GM18505 (cell line): Measurements from ENCODE around the gene NINJ2.
"Not testable (repeated sequence)": the region's sequence is repeated elsewhere in the genome, so short reads cannot be mapped to it uniquely, and the experiment has no call there.

Source experiments
- ATAC-seq: cut with Tn5 transposase; IDR thresholded peaks from one replicate; pipeline ENCODE4 v1.9.1; 2021; ENCODE audit not compliant: unreplicated experiment
- POLR2A ChIP-seq: IDR thresholded peaks from 4 replicates; pipeline ENCODE4 v1.6.1; 2011; ENCODE audit warnings: borderline replicate concordance; ENCODE audit not compliant: insufficient read depth, insufficient read length; ENCODE audit errors: extremely low read depth

The NINJ2 gene

DNA sequence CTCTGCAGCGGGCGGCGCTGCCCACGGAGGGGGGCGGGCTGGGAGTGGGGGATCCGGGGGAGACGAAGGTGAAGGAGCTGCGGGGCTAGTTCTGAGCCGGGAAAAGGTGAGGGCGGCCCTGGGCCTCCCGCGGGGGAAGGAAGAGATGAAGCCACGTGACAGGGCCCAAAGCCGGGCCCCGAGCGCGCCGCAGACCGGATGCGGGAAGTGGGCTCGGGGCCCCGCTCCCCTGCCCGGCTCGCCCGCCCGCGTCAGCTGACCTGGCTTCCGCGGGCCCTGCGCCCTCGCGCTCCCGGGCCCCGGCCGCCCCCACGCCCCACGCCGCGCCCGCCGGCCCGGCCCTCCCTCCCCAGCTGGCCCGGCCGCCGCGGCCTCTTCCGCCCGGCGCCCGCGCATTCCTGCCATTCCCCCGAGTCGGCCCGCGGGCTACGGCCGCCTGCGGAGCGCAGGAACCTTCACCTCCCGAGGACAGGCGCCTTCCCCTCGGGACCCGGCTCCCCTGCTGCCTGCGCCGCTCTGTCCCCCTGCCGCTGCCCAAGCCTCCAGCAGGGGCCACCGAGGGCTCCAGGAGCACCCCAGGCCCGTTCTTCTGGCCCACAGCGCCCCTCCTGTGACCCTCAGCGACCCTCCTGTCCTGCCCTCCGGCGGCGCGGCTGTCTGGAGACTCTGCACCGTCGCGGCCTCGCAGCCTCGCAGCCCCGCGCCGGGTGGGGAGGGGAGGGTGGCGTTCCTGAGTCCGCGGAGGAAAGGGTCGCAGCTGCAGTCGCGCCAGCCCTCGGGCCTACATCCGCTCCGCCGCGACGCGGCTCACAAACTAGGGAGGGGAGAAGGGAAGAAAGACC, 20.4 kb downstream of the NINJ2 start:
- ATAC-seq = peak; percentile 71
- TF ChIP-seq POLR2A = peak; percentile 72

DNA sequence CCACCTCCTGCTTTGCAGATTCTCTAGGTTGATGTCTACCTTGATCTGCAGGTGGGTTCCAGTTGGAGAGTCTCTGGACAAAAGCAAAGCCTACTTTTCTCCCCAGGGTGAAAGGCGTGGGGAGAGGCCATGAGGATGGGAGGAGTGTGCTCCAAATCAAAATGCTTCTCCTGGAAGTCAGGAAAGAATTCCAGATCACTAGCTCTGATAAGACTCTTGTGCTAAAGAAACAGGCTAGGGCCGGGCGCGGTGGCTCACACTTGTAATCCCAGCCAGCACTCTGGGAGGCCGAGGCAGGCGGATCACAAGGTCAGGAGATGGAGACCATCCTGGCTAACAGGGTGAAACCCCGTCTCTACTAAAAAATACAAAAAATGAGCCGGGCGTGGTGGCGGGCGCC, 21.9 kb downstream of the NINJ2 start:
- not testable (repeated sequence) for ATAC-seq

DNA sequence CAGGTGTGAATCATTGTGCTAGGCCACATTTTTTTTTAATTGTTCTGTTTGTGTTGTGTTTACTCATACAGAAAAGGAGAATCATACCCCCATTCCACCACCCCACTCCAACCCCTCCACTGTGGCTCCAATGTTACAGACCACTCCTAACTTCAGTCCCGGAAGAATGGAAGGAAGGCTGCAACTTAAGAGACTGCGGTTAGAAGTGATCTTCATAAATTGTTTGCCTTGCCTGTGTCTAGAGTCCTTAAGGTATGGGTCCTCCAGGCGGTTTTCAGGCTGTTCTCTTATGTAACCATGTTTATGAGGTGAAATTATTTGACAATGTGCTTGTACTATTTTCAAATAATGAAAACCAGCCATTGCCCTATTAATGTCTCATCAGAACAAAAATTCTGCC, 22.5 kb downstream of the NINJ2 start:
- ATAC-seq = no peak
- no peak for TF ChIP-seq POLR2A

DNA sequence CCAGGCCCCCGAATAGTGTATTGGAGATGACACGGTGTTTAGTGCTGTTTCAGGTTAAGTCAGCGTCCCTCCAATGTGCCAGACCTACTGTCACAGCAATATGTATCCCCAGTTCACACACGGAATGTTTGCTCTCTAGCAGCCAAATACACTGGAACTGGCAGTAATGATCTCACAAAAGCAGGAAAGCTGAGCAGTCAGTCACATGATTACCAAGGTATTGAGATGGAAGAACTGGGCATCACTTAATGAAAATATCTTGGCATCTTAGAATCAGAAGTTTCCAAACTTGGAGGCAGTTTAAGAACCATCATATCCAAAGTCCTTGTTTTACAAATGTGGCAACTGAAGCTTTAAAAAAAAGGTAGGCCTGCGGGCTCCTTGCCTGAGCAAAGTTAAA, 23.3 kb downstream of the NINJ2 start:
- no peak for ATAC-seq
- TF ChIP-seq POLR2A = no peak

DNA sequence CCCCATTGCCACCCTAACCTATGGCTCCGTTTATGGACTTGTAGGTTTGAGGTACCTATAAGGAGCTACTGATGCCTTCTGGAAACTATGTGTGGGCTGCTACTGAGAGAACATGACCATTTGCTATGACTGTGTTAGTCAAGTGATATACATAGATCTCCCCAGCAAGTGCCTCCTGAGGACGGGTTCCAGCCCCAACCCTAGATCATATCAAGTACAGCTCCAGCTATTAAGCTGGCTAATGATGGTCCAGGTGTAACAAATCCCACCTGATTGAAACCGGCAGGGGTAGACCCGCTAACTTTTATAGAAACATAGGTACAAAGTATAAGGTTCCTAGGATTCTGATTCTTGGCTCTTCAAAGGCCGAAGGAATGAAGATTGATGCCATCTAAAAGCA, 23.7 kb downstream of the NINJ2 start:
- no peak for TF ChIP-seq POLR2A
- no peak for ATAC-seq

DNA sequence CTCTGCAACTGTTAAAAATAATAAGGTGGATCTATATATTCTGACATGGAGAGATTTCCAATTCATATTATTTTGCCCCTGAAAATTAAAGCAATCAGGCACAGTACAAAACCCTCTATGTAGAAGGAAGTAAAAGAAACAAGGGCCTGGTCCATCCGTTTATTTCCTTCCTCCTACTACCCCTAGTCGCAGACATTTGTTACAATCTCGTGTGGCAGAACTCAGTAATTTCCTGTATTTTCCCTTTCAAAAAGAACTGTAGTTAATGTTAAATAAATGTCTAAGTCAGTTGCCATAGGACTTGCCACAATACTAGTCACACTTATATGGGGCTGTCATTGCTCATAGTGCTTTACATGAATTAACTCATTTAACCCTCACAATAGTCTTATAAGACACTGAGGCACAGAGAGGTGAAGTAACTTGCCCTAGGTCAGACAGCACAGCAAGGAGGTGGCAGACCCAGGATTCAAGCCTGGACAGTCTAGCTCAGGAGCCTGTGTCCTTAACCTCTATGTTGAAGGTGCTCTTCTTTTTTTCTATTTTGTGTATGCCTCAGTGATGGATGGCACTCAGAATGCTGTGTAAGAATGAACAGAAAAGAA, 24.2 kb downstream of the NINJ2 start:
- no peak for TF ChIP-seq POLR2A
- no peak for ATAC-seq

DNA sequence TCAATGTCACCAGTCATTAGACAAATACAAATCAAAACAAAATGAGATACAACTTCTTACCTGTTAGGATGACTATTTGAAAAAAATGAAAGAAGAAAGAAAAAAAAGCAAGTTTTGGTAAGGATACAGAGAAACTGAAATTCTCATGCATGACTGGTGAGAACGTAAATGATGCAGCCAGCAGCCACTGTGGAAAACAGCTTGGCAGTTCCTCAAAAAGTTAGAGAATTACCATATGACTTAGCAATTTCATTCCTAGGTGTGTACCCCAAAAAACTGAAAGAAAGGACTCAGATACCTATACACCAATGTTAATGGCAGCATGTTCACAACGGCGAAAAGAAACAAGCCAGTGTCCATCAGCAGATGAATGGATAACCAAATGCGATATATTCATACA, 26.6 kb downstream of the NINJ2 start:
- ATAC-seq = no peak
- no peak for TF ChIP-seq POLR2A

DNA sequence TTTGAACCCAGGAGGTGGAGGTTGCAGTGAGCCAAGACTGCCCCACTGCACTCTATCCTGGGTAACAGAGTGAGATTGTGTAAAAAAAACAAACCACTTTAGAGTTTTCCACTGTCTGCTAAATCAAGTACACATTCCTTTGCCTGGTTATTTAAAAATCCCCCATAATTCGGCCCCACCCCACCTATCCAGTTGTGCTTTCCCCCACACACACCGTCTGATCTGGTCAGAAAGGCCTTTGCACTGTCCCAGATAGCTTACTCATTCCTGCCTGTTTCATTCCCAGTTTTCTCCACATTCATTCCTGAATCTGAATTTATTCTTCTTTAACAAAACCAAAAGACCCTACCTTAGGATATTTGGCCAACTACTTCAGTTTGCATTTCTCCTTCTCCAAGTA, 29.5 kb downstream of the NINJ2 start:
- ATAC-seq = no peak
- no peak for TF ChIP-seq POLR2A

DNA sequence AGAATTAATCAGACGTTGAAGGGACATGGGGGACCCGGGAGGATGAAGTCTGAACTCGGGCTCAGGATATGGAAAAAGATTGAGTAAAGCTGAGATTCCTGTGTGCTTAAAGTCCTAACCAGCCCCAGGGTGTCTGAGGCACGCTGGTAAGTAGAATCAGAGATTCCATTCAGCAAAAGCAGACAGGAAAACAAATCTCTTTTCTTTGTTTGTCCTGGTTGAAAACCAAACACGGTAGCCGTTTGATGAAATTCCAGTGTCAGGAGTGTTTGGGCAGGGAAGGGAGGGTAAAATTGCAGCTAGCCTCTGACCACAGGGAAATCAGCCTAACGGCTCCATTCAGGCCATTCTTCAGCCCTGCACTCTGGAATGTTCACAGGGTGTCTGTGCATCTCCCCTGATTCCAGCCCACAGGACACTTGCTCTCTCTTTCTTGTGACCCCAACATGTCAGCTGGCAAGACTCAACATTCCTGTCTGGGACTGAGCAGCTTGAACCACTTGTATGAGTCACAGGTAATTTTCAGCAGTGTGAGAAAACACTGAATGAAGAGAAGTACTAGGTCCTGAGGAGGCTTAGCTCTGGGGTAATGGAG, 31.0 kb downstream of the NINJ2 start:
- no peak for ATAC-seq
- peak; percentile 37 for TF ChIP-seq POLR2A

DNA sequence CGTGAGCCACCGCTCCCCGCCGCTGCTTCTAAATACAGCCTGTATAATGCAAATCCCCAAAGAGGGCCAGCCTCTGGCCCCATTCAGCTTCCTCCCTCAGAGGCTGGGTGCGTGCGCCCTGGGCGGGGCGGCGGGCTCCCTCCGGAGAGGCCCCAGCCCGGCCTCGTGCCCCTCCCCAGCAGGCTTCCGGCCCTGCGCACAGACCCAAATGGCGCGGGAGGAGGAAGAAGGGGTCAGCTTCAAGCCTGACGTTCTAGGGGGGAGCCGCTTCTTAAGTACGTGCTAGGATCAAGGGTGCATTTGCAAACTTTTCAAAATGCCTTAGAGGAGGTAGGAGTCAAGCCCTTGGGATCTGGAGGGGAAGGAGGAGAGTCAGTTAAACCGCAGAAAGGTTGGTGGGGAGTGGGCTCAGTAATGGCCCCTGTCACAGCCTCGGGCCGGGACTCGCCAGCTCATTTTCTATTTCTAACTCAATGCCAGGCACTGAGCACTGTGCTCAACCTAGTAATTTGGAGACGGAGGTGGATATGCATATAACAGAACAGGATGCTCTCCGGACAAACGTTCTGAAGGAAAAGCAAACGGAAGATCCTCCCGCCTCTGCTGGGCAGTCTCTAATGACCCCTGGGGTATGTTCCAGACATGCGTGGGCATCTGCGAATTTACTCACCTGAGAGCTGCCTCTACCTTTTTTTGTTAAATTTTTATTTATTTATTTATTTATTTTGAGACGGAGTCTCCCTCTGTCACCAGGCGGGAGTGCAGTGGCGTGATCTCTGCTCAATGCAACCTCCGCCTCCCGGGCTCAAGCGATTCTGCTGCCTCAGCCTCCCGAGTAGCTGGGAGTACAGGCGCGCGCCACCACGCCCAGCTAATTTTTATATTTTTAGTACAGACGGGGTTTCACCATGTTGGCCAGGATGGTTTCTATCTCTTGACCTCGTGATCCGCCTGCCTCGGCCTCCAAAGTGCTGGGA, 32.3 kb downstream of the NINJ2 start:
- peak; percentile 89 for TF ChIP-seq POLR2A
- peak; percentile 91 for ATAC-seq

DNA sequence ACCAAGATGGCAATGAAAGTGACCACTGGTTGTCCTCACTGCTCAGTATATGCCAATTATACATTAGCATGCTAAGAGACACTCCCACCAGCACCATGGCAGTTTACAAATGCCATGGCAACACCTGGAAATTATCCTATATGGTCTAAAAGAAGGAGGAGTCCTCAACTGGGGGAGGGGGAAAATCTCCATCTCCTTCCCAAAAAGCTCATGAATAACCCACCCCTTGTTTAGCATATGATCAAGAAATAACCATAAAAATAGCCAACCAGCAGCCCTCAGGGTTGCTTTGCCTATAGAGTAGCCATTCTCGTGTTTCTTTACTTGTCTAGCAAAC, 34.5 kb downstream of the NINJ2 start:
- not testable (repeated sequence) for ATAC-seq

DNA sequence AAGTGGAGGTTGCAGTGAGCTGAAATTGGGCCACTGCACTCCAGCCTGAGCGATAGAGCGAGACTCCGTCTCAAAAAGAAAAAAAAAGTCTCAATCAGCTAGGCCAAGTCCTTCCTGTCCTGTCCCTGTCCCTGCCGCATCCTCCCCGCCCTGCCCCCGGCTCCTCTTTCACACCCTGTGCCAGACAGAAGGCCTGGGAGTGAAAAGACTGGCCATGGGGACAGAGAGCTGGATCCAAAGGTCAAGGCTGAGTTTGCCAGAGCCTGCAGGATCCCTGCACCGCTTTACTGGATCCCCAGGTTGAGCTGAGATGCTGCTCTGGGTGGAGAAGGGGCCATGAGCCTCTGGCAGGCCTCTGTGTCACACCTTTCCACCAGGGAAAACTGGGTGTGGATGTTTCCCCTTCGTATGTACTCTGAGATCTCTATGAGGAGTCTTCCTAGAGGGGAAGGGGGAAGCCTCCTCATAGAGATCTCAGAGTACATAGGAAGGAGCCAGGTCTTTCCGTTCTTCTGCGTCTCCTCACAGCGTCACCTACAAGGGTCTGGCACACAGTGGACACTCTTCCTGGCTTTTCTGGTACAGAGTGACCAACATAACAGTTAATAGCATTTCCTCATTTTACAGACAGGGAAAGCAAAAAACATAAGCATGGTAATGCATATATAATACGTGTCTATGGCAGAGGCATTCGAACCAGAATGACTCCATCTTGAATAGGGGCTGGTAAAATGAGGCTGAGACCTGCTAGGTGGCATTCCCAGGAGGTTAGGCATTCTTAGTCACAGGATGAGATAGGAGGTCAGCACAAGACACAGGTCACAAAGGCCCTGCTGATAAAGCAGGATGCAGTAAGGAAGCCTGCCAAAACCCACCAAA, 35.1 kb downstream of the NINJ2 start:
- TF ChIP-seq POLR2A = no peak
- no peak for ATAC-seq

DNA sequence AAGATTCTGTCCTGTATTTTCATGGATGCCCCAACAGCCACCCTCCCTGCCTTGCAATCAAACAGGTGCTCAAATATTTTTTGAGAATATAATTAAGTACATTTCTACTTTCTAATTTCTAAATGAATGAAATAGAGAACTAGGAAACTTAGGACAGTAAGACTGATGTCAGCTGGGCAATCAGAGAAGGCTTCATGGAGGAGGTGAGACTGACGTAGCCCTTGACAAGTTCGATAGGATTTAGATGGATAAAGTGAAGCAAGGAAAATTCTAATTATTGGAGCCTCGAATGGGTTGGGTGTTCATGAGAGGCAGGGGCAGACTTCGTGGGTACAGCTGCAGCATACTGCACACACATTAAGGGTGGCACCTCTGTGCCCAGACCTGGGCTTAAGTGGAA, 36.0 kb downstream of the NINJ2 start:
- ATAC-seq = no peak
- TF ChIP-seq POLR2A = no peak

DNA sequence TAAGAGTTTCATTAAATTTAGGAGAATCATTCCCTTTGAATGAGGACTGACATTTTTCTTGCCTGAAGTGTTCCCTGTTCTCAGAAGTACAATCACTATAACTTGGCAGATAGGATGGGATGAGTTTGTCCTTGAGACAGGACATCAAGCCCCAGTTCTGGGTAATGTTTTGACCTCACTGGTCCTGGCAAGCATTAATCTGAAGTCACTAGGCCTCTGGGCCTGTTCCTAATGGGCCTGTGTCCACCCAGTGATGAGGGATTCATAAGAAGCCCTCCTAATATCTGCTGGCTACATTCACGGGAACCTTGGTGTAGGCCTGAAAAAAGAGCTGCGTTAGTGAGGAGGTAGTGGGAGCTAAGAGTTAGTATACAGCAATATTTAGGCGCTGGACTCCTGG, 37.2 kb downstream of the NINJ2 start:
- no peak for TF ChIP-seq POLR2A
- no peak for ATAC-seq
